Right lobe of liver (tissue), 6 donors: Measurements from ENCODE around the gene ATOH8. TPM values are rescaled to one million over a fixed set of nuclear protein-coding genes. Genes with fewer than 3 reads are reported as not detected.
A peak's percentile ranks its signal among the peaks of the same experiment; 100 is the strongest.

ENCODE experiments used
- ATAC-seq, 4 donors: fragments of 200-7000 bp; cut with Tn5 transposase; one replicate each; pipeline ENCODE4 v1.9.1; 2020; ENCODE audit warnings: mild to moderate bottlenecking in 4 of 4, moderate library complexity in 4 of 4
- DNase-seq, 3 donors: peaks; one replicate each; pipeline ENCODE4 v3.0.0-alpha.2; 2020
- H3K27ac ChIP-seq, 3 donors: fragments of 200-600 bp; one replicate each; pipeline ENCODE4 v1.8.0; 2022
- H3K27me3 ChIP-seq, 2 donors: fragments of 200-600 bp; one replicate each; pipeline ENCODE4 v1.8.0; 2022
- H3K36me3 ChIP-seq, 4 donors: fragments of 200-600 bp; sonication (generic) in 1 of 4; one replicate each; pipeline versions ENCODE4 v1.5.1 to v1.8.0; 2017 to 2022; ENCODE audit warnings: control low read depth in 1 of 4
- H3K4me1 ChIP-seq, 4 donors: fragments of 200-600 bp; sonication (generic) in 1 of 4; one replicate each; pipeline versions ENCODE4 v1.5.1 to v1.8.0; 2017 to 2022; ENCODE audit warnings: control low read depth in 1 of 4
- H3K4me3 ChIP-seq, 3 donors: fragments of 200-600 bp; one replicate each; pipeline ENCODE4 v1.8.0; 2022
- H3K9me3 ChIP-seq, 4 donors: fragments of 200-600 bp; sonication (generic) in 1 of 4; one replicate each; pipeline versions ENCODE4 v1.5.1 to v1.8.0; 2017 to 2022; ENCODE audit warnings: control low read depth in 1 of 4
- POLR2A ChIP-seq: fragments of 450-650 bp; IDR thresholded peaks from one replicate; pipeline ENCODE4 v1.6.1; 2017; ENCODE audit warnings: antibody characterized with exemption, mild to moderate bottlenecking
- WGBS: methylation state at CpG from one replicate; pipeline ENCODE4 v1.1.6; 2018; ENCODE audit warnings: low coverage, low lambda C conversion rate; ENCODE audit not compliant: insufficient coverage; ENCODE audit errors: missing lambda C conversion rate; 5-methylcytosine and 5-hydroxymethylcytosine counted together
- intact Hi-C, 2 donors: fragments of 100-400 bp; cut with DNase I; formaldehyde crosslinking; loops; one replicate each; pipeline versions ENCODE4 v1.11.2 to v1.14.1; 2022
- total RNA-seq, 6 experiments: library from RNA; depleted of rRNA in 2 of 6; stranded (reverse); fragments of >200 nt in 2 of 6; fragmentation: NEBNext Ultra II Directional in 3 of 6; extraction: Animal tissue kit (Norgen Biotek cat#: 25700) in 3 of 6; gene quantifications; one replicate each; pipeline versions ENCODE4 v1.1.0 to v1.2.4, GENCODE V29; 2016 to 2023
- TF ChIP-seq, protein P1 (sequence below), 4 donors: fragments of 200-600 bp in 3 of 4; fragments of 450-650 bp in 1 of 4; IDR thresholded peaks; one replicate each; pipeline versions ENCODE4 v1.5.1 to v1.8.0; 2016 to 2022; ENCODE audit warnings: antibody characterized with exemption in 4 of 4, mild to moderate bottlenecking in 2 of 4
- donor health status: DM: no; HTN: yes; CAD: no.
- donor health status: DM: no; HTN: no; CAD: no.
- donor health status: DM: no; HTN: no; CAD: no.
- donor health status: DM: no; HTN: yes; CAD: no.
- donor health status: DM: no; HTN: yes; CAD: no.

Gene ATOH8
- total RNA-seq, 6 experiments from 2014 or later, result 5.3 to 78.0 (median 46.2) TPM

DNA sequence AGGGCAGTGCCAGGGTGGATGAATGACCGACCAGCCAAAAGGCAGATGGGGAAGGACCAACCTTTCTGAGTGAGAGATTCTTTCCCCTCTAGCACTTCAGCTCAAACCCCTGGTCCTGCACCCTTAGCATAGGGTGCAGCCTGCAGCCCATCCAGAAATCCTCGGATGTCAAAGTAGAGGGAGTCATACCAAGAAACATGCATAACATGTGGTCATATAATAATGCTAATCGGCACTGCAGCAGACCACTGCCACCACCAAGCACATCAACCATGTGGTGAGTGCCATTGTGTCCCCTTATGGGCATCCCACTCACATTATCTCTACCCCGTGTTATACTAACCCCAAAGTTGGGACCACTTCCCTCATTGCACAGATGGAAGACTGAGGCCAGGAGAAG, 17.7 kb downstream of the ATOH8 start:
- peak overlapping the region; percentile 71 to 92 (median 77) for H3K27ac ChIP-seq
- no peaks in the 10 kb centered on the region for H3K9me3 ChIP-seq
- ATAC-seq (no peak), DNase-seq (no peak)
- TF ChIP-seq, protein P1, sequence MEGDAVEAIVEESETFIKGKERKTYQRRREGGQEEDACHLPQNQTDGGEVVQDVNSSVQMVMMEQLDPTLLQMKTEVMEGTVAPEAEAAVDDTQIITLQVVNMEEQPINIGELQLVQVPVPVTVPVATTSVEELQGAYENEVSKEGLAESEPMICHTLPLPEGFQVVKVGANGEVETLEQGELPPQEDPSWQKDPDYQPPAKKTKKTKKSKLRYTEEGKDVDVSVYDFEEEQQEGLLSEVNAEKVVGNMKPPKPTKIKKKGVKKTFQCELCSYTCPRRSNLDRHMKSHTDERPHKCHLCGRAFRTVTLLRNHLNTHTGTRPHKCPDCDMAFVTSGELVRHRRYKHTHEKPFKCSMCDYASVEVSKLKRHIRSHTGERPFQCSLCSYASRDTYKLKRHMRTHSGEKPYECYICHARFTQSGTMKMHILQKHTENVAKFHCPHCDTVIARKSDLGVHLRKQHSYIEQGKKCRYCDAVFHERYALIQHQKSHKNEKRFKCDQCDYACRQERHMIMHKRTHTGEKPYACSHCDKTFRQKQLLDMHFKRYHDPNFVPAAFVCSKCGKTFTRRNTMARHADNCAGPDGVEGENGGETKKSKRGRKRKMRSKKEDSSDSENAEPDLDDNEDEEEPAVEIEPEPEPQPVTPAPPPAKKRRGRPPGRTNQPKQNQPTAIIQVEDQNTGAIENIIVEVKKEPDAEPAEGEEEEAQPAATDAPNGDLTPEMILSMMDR (IDR thresholded peaks at IDR 0.05), result no peak
- no peak for TF ChIP-seq POLR2A
- H3K4me3 ChIP-seq, result peak overlapping the region in 1 of 3 donors; percentile 15
- H3K27me3 ChIP-seq, result no peaks in the 10 kb centered on the region
- 60% methylated on average over 2 of the region's 4 CpGs for WGBS
- peaks cover 0 to 65% (median 22%) of the 10 kb centered on the region in 4 donors for H3K4me1 ChIP-seq
- intact Hi-C loops, result no loop called here
- H3K36me3 ChIP-seq, result peaks cover 0 to 23% (median 3%) of the 10 kb centered on the region in 4 donors

DNA sequence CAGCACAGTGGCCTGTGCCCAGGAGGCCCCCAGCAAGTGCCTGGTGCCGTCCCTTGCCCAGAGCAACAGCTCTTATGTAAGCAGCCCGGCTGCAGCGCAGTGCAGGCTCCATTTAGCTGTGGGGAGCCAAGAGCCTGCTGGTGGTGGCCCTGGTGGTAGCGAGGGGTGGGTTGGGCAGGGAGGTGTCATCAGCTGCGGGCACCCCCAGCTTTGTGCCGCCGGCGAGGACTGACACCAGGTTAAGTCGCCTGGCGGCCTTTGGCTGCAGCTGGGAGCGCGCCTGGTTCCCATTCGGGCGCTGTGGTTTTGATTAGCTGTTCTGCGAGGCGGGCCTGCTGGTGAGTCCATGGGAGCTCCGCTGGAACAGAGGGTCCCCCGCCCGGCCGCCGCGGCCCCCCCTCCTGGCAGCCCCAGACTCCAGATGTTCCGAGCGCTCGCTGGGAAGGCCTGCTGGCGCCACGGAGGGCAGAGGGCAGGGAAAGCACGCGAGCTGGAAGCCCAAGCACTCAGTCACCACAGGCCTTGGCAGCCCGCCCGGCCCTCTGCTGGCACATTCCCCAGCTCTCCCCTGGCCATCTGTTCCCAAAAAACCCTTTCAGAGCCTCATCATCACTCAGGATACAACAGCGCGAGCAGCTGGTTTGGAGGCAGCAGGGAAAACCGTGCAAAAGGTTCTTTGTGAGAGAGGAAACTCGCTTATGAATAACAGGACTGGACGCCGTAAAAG, 18.4 kb downstream of the ATOH8 start:
- no peaks in the 10 kb centered on the region for H3K9me3 ChIP-seq
- peaks cover 0 to 23% (median 3%) of the 10 kb centered on the region in 4 donors for H3K36me3 ChIP-seq
- ATAC-seq (peak; percentile 89 to 93 (median 90)), DNase-seq (peak; percentile 96 to 99 (median 97))
- H3K27ac ChIP-seq, result peak overlapping the region; percentile 71 to 92 (median 80)
- H3K27me3 ChIP-seq, result no peaks in the 10 kb centered on the region
- TF ChIP-seq POLR2A, result peak; percentile 45
- TF ChIP-seq, protein P1 (IDR thresholded peaks at IDR 0.05), result peak in 3 of 4 donors; percentile 17 to 22 (median 18)
- H3K4me1 ChIP-seq, result peaks cover 0 to 66% (median 22%) of the 10 kb centered on the region in 4 donors
- 4% methylated on average over 6 of the region's 37 CpGs for WGBS
- peak overlapping the region; percentile 5 to 49 (median 24) for H3K4me3 ChIP-seq
- intact Hi-C loops, result loop anchor here in 1 of 2 donors (2.0 kb wide), 1 partner anchor 27 kb away; no protein-coding TSS in a partner anchor

DNA sequence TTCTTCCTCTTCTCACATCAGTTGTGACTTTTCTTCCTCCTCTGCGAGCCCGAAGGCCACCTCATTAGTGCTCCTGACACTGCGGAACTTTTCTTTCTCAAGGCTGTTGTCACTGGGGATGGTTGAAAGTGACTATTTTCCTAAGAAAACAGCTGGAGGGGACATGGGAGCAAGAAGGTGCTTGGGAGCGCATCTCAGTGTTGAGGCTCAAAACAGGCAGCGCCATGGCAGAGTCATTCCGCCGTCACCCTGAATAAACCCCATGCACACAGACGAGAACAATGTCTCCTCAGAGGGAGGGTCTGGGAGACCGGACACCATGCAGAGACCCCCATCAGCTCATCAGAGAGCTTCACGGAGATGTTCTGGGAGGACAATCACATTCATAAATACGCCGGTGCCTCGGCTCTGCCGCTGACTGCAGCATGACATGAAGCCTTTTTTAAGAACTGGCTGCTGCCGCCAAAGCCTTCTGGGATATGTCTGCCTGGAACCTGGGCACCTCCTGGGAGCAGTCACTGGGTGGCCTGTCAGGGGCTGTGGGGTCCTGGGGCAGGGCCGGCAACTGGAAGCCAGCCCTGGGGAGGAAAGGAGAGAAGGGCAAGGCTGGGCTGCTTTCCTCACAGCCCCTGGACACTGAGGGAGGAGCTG, 19.2 kb downstream of the ATOH8 start:
- peaks cover 0 to 19% (median 3%) of the 10 kb centered on the region in 4 donors for H3K36me3 ChIP-seq

DNA sequence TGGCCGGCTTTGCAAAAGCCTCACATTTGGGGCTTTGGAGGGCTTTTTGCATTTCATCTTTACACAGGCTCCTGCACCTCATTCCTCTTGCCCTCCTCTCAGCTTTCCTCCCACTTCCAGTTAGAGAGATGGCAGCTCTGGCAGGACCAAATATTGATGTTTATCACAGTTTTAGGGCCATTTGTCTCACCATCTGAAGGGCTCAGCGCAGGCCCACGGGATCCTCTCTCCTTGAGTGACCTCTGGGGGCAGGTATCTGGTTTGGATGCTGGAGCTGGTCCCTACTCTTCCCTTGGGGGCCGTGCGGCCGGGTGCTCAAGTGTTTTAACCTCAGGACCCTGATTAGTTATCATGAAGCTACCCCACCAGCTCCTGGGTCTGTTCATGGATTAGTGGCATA, 19.9 kb downstream of the ATOH8 start:
- H3K9me3 ChIP-seq, result no peaks in the 10 kb centered on the region
- WGBS, result 86% methylated on average over 5 of the region's 6 CpGs
- no peak for TF ChIP-seq POLR2A
- TF ChIP-seq, protein P1 (IDR thresholded peaks at IDR 0.05), result no peak
- no peak overlapping the region for H3K4me3 ChIP-seq
- intact Hi-C loops, result loop anchor here in 1 of 2 donors (2.0 kb wide), 1 partner anchor 25 kb away; no protein-coding TSS in a partner anchor
- H3K27me3 ChIP-seq, result no peaks in the 10 kb centered on the region
- H3K36me3 ChIP-seq, result peaks cover 0 to 12% (median 3%) of the 10 kb centered on the region in 4 donors
- DNase-seq, result peak in 1 of 3 donors; percentile 38
- no peak for ATAC-seq
- peaks cover 0 to 70% (median 22%) of the 10 kb centered on the region in 4 donors for H3K4me1 ChIP-seq
- H3K27ac ChIP-seq, result peak overlapping the region; percentile 71 to 92 (median 80)

More for the DNA sequence above, 19.2 kb downstream of the ATOH8 start:
- 54% methylated on average over 8 of the region's 16 CpGs for WGBS
- no peaks in the 10 kb centered on the region for H3K27me3 ChIP-seq
- peak overlapping the region in 1 of 3 donors; percentile 24 for H3K4me3 ChIP-seq
- peak overlapping the region; percentile 71 to 92 (median 80) for H3K27ac ChIP-seq
- intact Hi-C loops, result loop anchor here in 1 of 2 donors (2.0 kb wide), 1 partner anchor 26 kb away; no protein-coding TSS in a partner anchor
- TF ChIP-seq, protein P1 (IDR thresholded peaks at IDR 0.05), result no peak
- TF ChIP-seq POLR2A, result no peak
- peaks cover 0 to 71% (median 22%) of the 10 kb centered on the region in 4 donors for H3K4me1 ChIP-seq
- DNase-seq, result peak in 1 of 3 donors; percentile 56
- ATAC-seq, result no peak
- H3K9me3 ChIP-seq, result no peaks in the 10 kb centered on the region
